HCT116 (cell line): ENCODE measurements around the gene PRKAG1. TPM values are rescaled to one million over a fixed set of nuclear protein-coding genes. Genes with fewer than 3 reads are reported as not detected.

ENCODE experiments used
- ATAC-seq: fragments of 200-7000 bp; cut with Tn5 transposase; 2 replicates; pipeline ENCODE4 v1.9.1; 2020; ENCODE audit warnings: mild to moderate bottlenecking, moderate library complexity
- BruUV-seq: library from RNA; stranded (reverse); fragments of 400-500 nt; replicated peaks from 2 replicates; lab custom pipeline; 2021; lab: Mats Ljungman, UMichigan
- CTCF ChIA-PET: fragments of 300-600 bp; sonication (Branson Sonifier 250); formaldehyde crosslinking; loops from one replicate; lab custom pipeline; 2021; ENCODE audit warnings: antibody characterized with exemption; lab: Charles Lee
- POLR2A ChIA-PET: fragments of 300-600, 350-600 bp; sonication (Branson Sonifier 250); formaldehyde crosslinking; loops from one replicate; lab custom pipeline; 2021; ENCODE audit warnings: antibody characterized with exemption; lab: Charles Lee
- RAD21 ChIA-PET, 2 experiments: fragments of 300-600 bp; sonication (Branson Sonifier 250); formaldehyde crosslinking; loops; one replicate each; lab custom pipeline; 2023; ENCODE audit warnings: low total read pairs in 2 of 2; ENCODE audit not compliant: uncharacterized antibody in 2 of 2, unreplicated experiment in 2 of 2, low non-redundant PET in 1 of 2; lab: Charles Lee
- DNase-seq: peaks from one replicate; pipeline ENCODE4 v3.0.0-alpha.2; 2010; ENCODE audit warnings: low read depth, low spot score
- H2AFZ ChIP-seq: fragments of 200-600 bp; shearing (Covaris generic), sonication (generic); 2 replicates; pipeline ENCODE4 v1.6.1; 2017; ENCODE audit warnings: low read depth, mixed run types, mixed read lengths, antibody characterized with exemption, low read length; ENCODE audit not compliant: poor library complexity, severe bottlenecking
- H3K27ac ChIP-seq: 2 replicates; pipeline ENCODE4 v1.5.1; 2012; ENCODE audit warnings: low read depth, low read length
- H3K27me3 ChIP-seq: fragments of 200-600 bp; sonication (generic); 2 replicates; pipeline ENCODE4 v1.6.1; 2016; ENCODE audit warnings: mixed run types, low read length, mixed read lengths; ENCODE audit not compliant: insufficient read depth
- H3K36me3 ChIP-seq, 2 experiments: fragments of 200-500 bp in 1 of 2; fragments of 200-600 bp in 1 of 2; sonication (Bioruptor generic) in 1 of 2; sonication (generic) in 1 of 2; 2 replicates each; pipeline versions ENCODE4 v1.5.1 to v1.6.1; 2014 to 2016; ENCODE audit warnings: low read length in 2 of 2, inconsistent platforms in 1 of 2, mixed read lengths in 1 of 2, mixed run types in 1 of 2; ENCODE audit not compliant: insufficient read depth in 2 of 2, control insufficient read depth in 1 of 2
- H3K4me1 ChIP-seq, 2 experiments: fragments of 200-600 bp in 1 of 2; sonication (generic) in 1 of 2; 2 replicates each; pipeline versions ENCODE4 v1.5.1 to v1.6.1; 2012 to 2017; ENCODE audit warnings: low read length in 2 of 2, inconsistent platforms in 1 of 2, mild to moderate bottlenecking in 1 of 2, mixed read lengths in 1 of 2, mixed run types in 1 of 2, moderate library complexity in 1 of 2; ENCODE audit not compliant: insufficient read depth in 2 of 2, control insufficient read depth in 1 of 2
- H3K4me2 ChIP-seq: fragments of 200-600 bp; sonication (generic); 2 replicates; pipeline ENCODE4 v1.6.1; 2017; ENCODE audit warnings: mixed run types, low read length, mixed read lengths
- H3K4me3 ChIP-seq, 2 experiments: fragments of 200-600 bp in 1 of 2; sonication (generic) in 1 of 2; replicated peaks in 1 of 2; 2 replicates each; pipeline ENCODE4 v1.5.1; 2011 to 2016; ENCODE audit warnings: low read length in 2 of 2, control low read depth in 1 of 2, low read depth in 1 of 2, mild to moderate bottlenecking in 1 of 2, mixed read lengths in 1 of 2, mixed run types in 1 of 2
- H3K79me2 ChIP-seq: fragments of 200-600 bp; sonication (generic); 2 replicates; pipeline ENCODE4 v1.6.1; 2017; ENCODE audit warnings: mild to moderate bottlenecking, mixed run types, low read length, moderate library complexity, mixed read lengths; ENCODE audit not compliant: insufficient read depth
- H3K9ac ChIP-seq: fragments of 200-600 bp; sonication (generic); 2 replicates; pipeline ENCODE4 v1.6.1; 2016; ENCODE audit warnings: low read length, mixed read lengths
- H3K9me2 ChIP-seq: fragments of 200-600 bp; sonication (generic), shearing (Covaris generic); 2 replicates; pipeline ENCODE4 v1.6.1; 2017; ENCODE audit warnings: mixed run types, mild to moderate bottlenecking, moderate library complexity; ENCODE audit not compliant: insufficient read depth
- H3K9me3 ChIP-seq, 2 experiments: fragments of 200-500 bp in 1 of 2; fragments of 200-600 bp in 1 of 2; sonication (Bioruptor generic) in 1 of 2; sonication (generic) in 1 of 2; 2 replicates each; pipeline ENCODE4 v1.6.1; 2014 to 2017; ENCODE audit warnings: low read length in 2 of 2, mixed read lengths in 2 of 2, inconsistent platforms in 1 of 2, low read depth in 1 of 2, mild to moderate bottlenecking in 1 of 2, mixed run types in 1 of 2, moderate library complexity in 1 of 2; ENCODE audit not compliant: control insufficient read depth in 1 of 2, insufficient read depth in 1 of 2
- H4K20me1 ChIP-seq: fragments of 200-600 bp; sonication (generic), shearing (Covaris generic); 2 replicates; pipeline ENCODE4 v1.6.1; 2017; ENCODE audit warnings: mixed run types, mild to moderate bottlenecking, moderate library complexity; ENCODE audit not compliant: insufficient read depth
- ATF3 ChIP-seq: IDR thresholded peaks from 2 replicates; pipeline ENCODE4 v1.6.1; 2012
- CEBPB ChIP-seq: IDR thresholded peaks from 2 replicates; pipeline ENCODE4 v1.6.1; 2012; ENCODE audit warnings: low read depth
- CTCF ChIP-seq, 3 experiments: fragments of 200-600 bp in 1 of 3; sonication (generic) in 1 of 3; IDR thresholded peaks in 2 of 3; conservative IDR thresholded peaks in 1 of 3; 2 replicates each; pipeline ENCODE4 v1.5.1; 2012 to 2017; ENCODE audit warnings: low read depth in 2 of 3, low read length in 2 of 3, antibody characterized with exemption in 1 of 3, borderline replicate concordance in 1 of 3, control low read depth in 1 of 3, mild to moderate bottlenecking in 1 of 3, mixed read lengths in 1 of 3, mixed run types in 1 of 3, moderate library complexity in 1 of 3; ENCODE audit not compliant: insufficient read depth in 1 of 3
- ELF1 ChIP-seq: IDR thresholded peaks from 2 replicates; pipeline ENCODE4 v1.6.1; 2012; ENCODE audit warnings: low read depth, borderline replicate concordance
- EZH2phosphoT487 ChIP-seq: fragments of 200-600 bp; IDR thresholded peaks from 2 replicates; pipeline ENCODE4 v1.6.1; 2018; ENCODE audit warnings: antibody characterized with exemption, borderline replicate concordance
- FOSL1 ChIP-seq: IDR thresholded peaks from 2 replicates; pipeline ENCODE4 v1.6.1; 2012; ENCODE audit warnings: low read depth
- MAX ChIP-seq: IDR thresholded peaks from 2 replicates; pipeline ENCODE4 v1.6.1; 2012
- POLR2A ChIP-seq: IDR thresholded peaks from 2 replicates; pipeline ENCODE4 v1.7.0; 2011; ENCODE audit warnings: borderline replicate concordance; ENCODE audit not compliant: insufficient read depth, insufficient read length; ENCODE audit errors: extremely low read depth
- POLR2AphosphoS5 ChIP-seq: IDR thresholded peaks from 2 replicates; pipeline ENCODE4 v1.6.1; 2011; ENCODE audit warnings: mild to moderate bottlenecking, low read depth, low read length, moderate library complexity
- RAD21 ChIP-seq: IDR thresholded peaks from 2 replicates; pipeline ENCODE4 v1.6.1; 2012; ENCODE audit warnings: low read depth, mild to moderate bottlenecking
- SIN3A ChIP-seq: IDR thresholded peaks from 2 replicates; pipeline ENCODE4 v1.6.1; 2012; ENCODE audit warnings: low read depth
- ZBTB33 ChIP-seq: IDR thresholded peaks from 2 replicates; pipeline ENCODE4 v1.6.1; 2011; ENCODE audit warnings: mild to moderate bottlenecking, low read length, moderate library complexity; ENCODE audit not compliant: insufficient replicate concordance; ENCODE audit errors: extremely low read depth
- ZNF274 ChIP-seq: fragments of 200-500 bp; sonication (Bioruptor generic); IDR thresholded peaks from 2 replicates; pipeline ENCODE4 v1.6.1; 2014; ENCODE audit warnings: mild to moderate bottlenecking, low read depth, low read length, inconsistent platforms
- intact Hi-C: fragments of 100-400 bp; cut with micrococcal nuclease; formaldehyde crosslinking; loops from 2 replicates; pipeline ENCODE4 v1.10.0; 2022
- total RNA-seq: library from RNA; stranded (reverse); gene quantifications from one replicate; pipeline ENCODE4 v1.2.1, GENCODE V29; 2021; ENCODE audit not compliant: unreplicated experiment

PRKAG1 gene
- total RNA-seq, 1 experiment from 2014 or later: 64.6 TPM

DNA sequence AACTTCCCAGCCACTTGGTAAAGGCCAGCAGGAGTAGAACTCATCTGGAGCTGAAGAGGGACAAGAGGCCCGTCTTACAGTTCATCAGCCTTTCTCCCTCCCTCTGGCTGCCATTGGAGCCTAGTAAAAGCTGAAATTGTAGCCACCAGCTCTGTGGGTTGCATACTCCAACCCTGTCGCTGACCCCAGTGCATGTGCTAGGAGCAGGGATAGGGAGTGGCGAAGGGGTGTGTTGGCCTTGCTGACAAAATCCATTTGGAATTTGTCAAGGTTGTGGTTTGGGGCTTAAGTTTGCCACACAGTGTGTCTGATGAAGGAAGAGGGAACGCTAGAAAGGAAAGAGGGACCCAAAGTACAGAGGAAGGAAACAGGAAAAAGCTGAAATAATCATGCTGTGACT lies 57.2 kb downstream of the PRKAG1 start:
- no peak for ATAC-seq
- H3K36me3 ChIP-seq: no peaks in the 10 kb centered on the region
- H3K9me2 ChIP-seq: no peaks in the 10 kb centered on the region
- no peak overlapping the region for H3K4me3 ChIP-seq
- peaks cover 3 to 11% of the 10 kb centered on the region in 2 experiments; a peak in 2 of 4 replicates for H3K4me1 ChIP-seq
- no TSS peak for BruUV-seq
- H3K9me3 ChIP-seq: no peaks in the 10 kb centered on the region
- peaks cover 9% of the 10 kb centered on the region for H3K79me2 ChIP-seq
- H3K9ac ChIP-seq: no peak overlapping the region
- no peak overlapping the region for H2AFZ ChIP-seq
- ChIA-PET POLR2A (no interaction called here), RAD21 (no interaction called here), CTCF (no interaction called here)
- TF ChIP-seq POLR2A (no peak), CTCF (IDR thresholded peaks at IDR 0.05 in 2 of 3, conservative IDR thresholded peaks at IDR 0.05 in 1 of 3; ENCODE audit: borderline replicate concordance in 1 of 3, insufficient read depth in 1 of 3, low read depth in 2 of 3, low read length in 2 of 3) (no peak), POLR2AphosphoS5 (no peak), EZH2phosphoT487 (no peak), FOSL1 (no peak), ELF1 (no peak), ZBTB33 (no peak), ZNF274 (no peak), SIN3A (no peak), RAD21 (no peak), CEBPB (no peak), MAX (no peak), ATF3 (no peak)
- DNase-seq: no peak
- H4K20me1 ChIP-seq: no peaks in the 10 kb centered on the region
- H3K27ac ChIP-seq: no peak overlapping the region
- H3K4me2 ChIP-seq: no peak overlapping the region
- intact Hi-C loops: no loop called here
- no peaks in the 10 kb centered on the region for H3K27me3 ChIP-seq
